Trophoblast cell (in vitro differentiated cells and primary cell): ENCODE results near the gene UBASH3B.

ENCODE experiments used
- DNase-seq, 2 donors: peaks; one replicate each; pipeline ENCODE4 v3.0.0-alpha.2; 2016
- H2AFZ ChIP-seq: 2 replicates; pipeline ENCODE4 v1.6.1; 2013; ENCODE audit warnings: low read length, moderate library complexity, mild to moderate bottlenecking; ENCODE audit not compliant: insufficient read depth, poor library complexity
- H2AK5ac ChIP-seq: 2 replicates; pipeline ENCODE4 v1.6.1; 2013; ENCODE audit warnings: mild to moderate bottlenecking, low read length
- H2BK120ac ChIP-seq: 2 replicates; pipeline ENCODE4 v1.6.1; 2013; ENCODE audit warnings: low read length, mild to moderate bottlenecking, moderate library complexity; ENCODE audit not compliant: insufficient read depth, poor library complexity
- H2BK12ac ChIP-seq: 2 replicates; pipeline ENCODE4 v1.6.1; 2013; ENCODE audit warnings: mild to moderate bottlenecking, low read length, moderate library complexity
- H2BK5ac ChIP-seq: 2 replicates; pipeline ENCODE4 v1.6.1; 2013; ENCODE audit warnings: low read length, low read depth, moderate library complexity, mild to moderate bottlenecking; ENCODE audit not compliant: poor library complexity
- H3K14ac ChIP-seq: 2 replicates; pipeline ENCODE4 v1.6.1; 2013; ENCODE audit warnings: mild to moderate bottlenecking, low read length
- H3K18ac ChIP-seq: 2 replicates; pipeline ENCODE4 v1.6.1; 2013; ENCODE audit warnings: mild to moderate bottlenecking, low read length
- H3K23ac ChIP-seq: 2 replicates; pipeline ENCODE4 v1.6.1; 2013; ENCODE audit warnings: low read length
- H3K27ac ChIP-seq: 2 replicates; pipeline ENCODE4 v1.5.1; 2013; ENCODE audit warnings: low read depth, mild to moderate bottlenecking, inconsistent platforms, low read length, moderate library complexity
- H3K27me3 ChIP-seq: 2 replicates; pipeline ENCODE4 v1.6.1; 2013; ENCODE audit warnings: inconsistent platforms, mild to moderate bottlenecking, low read length, moderate library complexity; ENCODE audit not compliant: insufficient read depth
- H3K36me3 ChIP-seq, 2 experiments: 1 replicate in 1 of 2; 2 replicates in 1 of 2; pipeline ENCODE4 v1.6.1; 2013; ENCODE audit warnings: low read length in 2 of 2, mild to moderate bottlenecking in 2 of 2, moderate library complexity in 1 of 2; ENCODE audit not compliant: insufficient read depth in 2 of 2, control insufficient read depth in 1 of 2
- H3K4ac ChIP-seq: 2 replicates; pipeline ENCODE4 v1.6.1; 2013; ENCODE audit warnings: low read depth, mild to moderate bottlenecking, low read length, moderate library complexity
- H3K4me1 ChIP-seq, 2 experiments: 1 replicate in 1 of 2; 2 replicates in 1 of 2; pipeline ENCODE4 v1.6.1; 2013; ENCODE audit warnings: low read length in 2 of 2, mild to moderate bottlenecking in 2 of 2, moderate library complexity in 1 of 2; ENCODE audit not compliant: insufficient read depth in 2 of 2, control insufficient read depth in 1 of 2
- H3K4me2 ChIP-seq: 2 replicates; pipeline ENCODE4 v1.6.1; 2013; ENCODE audit warnings: inconsistent platforms, mild to moderate bottlenecking, low read length, moderate library complexity
- H3K4me3 ChIP-seq: 2 replicates; pipeline ENCODE4 v1.5.1; 2013; ENCODE audit warnings: mild to moderate bottlenecking, low read depth, low read length, inconsistent platforms
- H3K79me1 ChIP-seq: one replicate; pipeline ENCODE4 v1.6.1; 2013; ENCODE audit warnings: low read length
- H3K79me2 ChIP-seq: 2 replicates; pipeline ENCODE4 v1.6.1; 2013; ENCODE audit warnings: low read length, mild to moderate bottlenecking; ENCODE audit not compliant: control insufficient read depth, insufficient read depth, poor library complexity
- H3K9ac ChIP-seq: 2 replicates; pipeline ENCODE4 v1.6.1; 2013; ENCODE audit warnings: mild to moderate bottlenecking, low read length
- H3K9me3 ChIP-seq: 2 replicates; pipeline ENCODE4 v1.6.1; 2013; ENCODE audit warnings: low read depth, mild to moderate bottlenecking, control low read depth, inconsistent platforms, low read length; ENCODE audit not compliant: insufficient read depth
- H4K12ac ChIP-seq: 2 replicates; pipeline ENCODE4 v1.6.1; 2013; ENCODE audit warnings: low read depth, mild to moderate bottlenecking, low read length, moderate library complexity
- H4K8ac ChIP-seq: 2 replicates; pipeline ENCODE4 v1.6.1; 2013; ENCODE audit warnings: low read depth, mild to moderate bottlenecking, low read length, moderate library complexity
- H4K91ac ChIP-seq: one replicate; pipeline ENCODE4 v1.6.1; 2013; ENCODE audit warnings: low read depth, mild to moderate bottlenecking, low read length, moderate library complexity
- WGBS: extraction: QIAGEN DNeasy Blood & Tissue Kit; methylation state at CpG from one replicate; pipeline ENCODE4 v1.1.7; 2013; ENCODE audit warnings: missing lambda C conversion rate; ENCODE audit not compliant: insufficient read length, insufficient coverage; ENCODE audit errors: extremely low coverage; 5-methylcytosine and 5-hydroxymethylcytosine counted together

The UBASH3B gene

DNA sequence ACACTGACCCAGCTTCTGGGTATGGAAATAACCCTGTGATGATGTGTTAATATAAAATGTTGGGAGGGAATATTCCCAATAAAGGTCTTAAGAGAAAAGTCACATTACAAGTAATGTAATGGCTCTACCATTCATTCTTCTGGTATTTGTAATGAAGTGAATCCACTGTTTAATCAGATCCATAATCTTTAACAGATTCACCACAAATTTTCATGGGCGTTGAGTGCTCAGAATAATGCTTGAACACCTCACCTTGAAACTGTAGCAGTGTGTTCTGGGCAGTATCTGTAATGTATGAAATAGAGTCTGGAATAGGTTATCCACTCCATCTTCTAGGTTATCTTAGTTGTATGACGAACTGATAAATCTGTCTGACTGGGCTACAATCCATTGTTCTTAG lies 156.2 kb downstream of the UBASH3B start:
- Histone ChIP-seq H3K4me3 (no peak overlapping the region), H4K91ac (no peak overlapping the region), H2BK120ac (no peak overlapping the region), H3K79me1 (peaks cover 10% of the 10 kb centered on the region), H3K9me3 (no peaks in the 10 kb centered on the region), H4K12ac (no peak overlapping the region), H2AFZ (no peak overlapping the region), H3K23ac (no peak overlapping the region), H2BK12ac (no peak overlapping the region), H3K14ac (no peak overlapping the region), H3K18ac (no peak overlapping the region), H3K4me2 (no peak overlapping the region), H3K27ac (no peak overlapping the region), H3K9ac (no peak overlapping the region), H3K4me1 (peaks cover 6 to 11% of the 10 kb centered on the region in 2 experiments), H3K27me3 (no peaks in the 10 kb centered on the region), H4K8ac (no peak overlapping the region), H2BK5ac (no peak overlapping the region), H3K79me2 (peaks cover 2% of the 10 kb centered on the region), H3K36me3 (peaks cover 3 to 11% of the 10 kb centered on the region in 2 experiments), H3K4ac (no peak overlapping the region), H2AK5ac (no peak overlapping the region)
- DNase-seq: peak; percentile 70 to 92
- no CpG with 5 or more reads among the region's 2 CpGs for WGBS

DNA sequence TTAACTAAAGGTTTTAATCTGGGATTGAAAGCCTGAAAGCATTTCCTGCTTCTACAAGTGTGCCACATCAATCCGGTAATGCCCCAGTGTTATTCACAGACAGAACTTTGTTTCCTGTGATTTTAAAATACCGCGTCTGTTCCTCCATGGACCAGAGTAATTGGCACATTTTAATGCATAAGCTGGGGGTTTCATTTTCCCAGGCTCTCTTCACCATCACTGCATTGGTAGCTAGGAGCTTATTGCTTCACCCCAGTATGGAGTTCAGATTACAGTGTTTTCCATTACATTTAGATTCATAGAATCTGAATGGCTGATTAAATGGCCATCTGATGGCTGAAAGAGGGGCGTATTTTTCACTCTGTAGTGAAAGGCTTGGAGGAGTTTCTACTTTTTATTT lies 157.1 kb downstream of the UBASH3B start:
- Histone ChIP-seq H3K23ac (no peak overlapping the region), H4K12ac (no peak overlapping the region), H3K4ac (no peak overlapping the region), H3K79me2 (peaks cover 2% of the 10 kb centered on the region), H2BK120ac (no peak overlapping the region), H3K79me1 (peaks cover 13% of the 10 kb centered on the region), H3K18ac (no peak overlapping the region), H3K9me3 (no peaks in the 10 kb centered on the region), H3K9ac (no peak overlapping the region), H3K4me2 (no peak overlapping the region), H3K14ac (no peak overlapping the region), H3K4me3 (no peak overlapping the region), H4K91ac (no peak overlapping the region), H2BK5ac (no peak overlapping the region), H2BK12ac (no peak overlapping the region), H4K8ac (no peak overlapping the region), H3K4me1 (peaks cover 6 to 13% of the 10 kb centered on the region in 2 experiments), H3K36me3 (peaks cover 3 to 9% of the 10 kb centered on the region in 2 experiments), H2AFZ (no peak overlapping the region), H3K27me3 (no peaks in the 10 kb centered on the region), H3K27ac (no peak overlapping the region), H2AK5ac (no peak overlapping the region)
- DNase-seq: no peak
- WGBS: no CpG with 5 or more reads among the region's 4 CpGs

DNA sequence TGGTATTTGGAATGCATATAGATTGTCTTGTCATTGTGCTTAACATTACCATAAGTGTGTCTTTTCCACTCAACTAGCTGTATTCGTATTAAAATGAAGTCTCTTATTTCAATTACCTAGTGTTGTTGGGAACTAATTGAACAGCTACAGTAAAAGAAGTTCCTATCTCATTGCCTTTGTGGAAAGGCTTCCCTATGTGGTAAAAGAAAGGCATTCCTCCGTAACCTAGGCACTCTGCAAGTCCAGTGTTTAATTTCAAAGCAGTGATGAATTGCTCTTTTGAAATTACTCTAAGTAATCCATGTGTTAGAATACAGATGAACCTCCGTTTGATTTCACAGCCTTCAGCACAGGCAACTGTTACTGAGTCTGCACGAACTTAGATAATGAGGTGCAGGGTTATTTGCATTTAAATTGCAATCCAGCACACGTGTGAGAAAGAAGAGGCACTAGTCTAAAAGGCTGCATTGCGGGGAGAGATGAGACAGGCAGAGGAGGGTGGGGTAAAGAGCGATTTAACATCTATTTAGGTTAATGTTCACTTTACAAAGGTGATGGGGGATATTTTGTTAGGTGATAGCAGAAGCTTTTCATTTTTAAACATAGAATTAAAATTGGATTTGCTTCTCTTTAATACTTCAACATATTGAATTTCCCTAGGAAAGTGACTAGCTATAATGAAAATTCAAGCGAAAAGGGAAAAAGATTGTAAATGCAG lies 157.8 kb downstream of the UBASH3B start:
- Histone ChIP-seq H3K4ac (no peak overlapping the region), H4K8ac (no peak overlapping the region), H2AFZ (no peak overlapping the region), H2AK5ac (no peak overlapping the region), H4K91ac (no peak overlapping the region), H3K4me3 (no peak overlapping the region), H3K23ac (no peak overlapping the region), H3K79me1 (peaks cover 9% of the 10 kb centered on the region), H3K18ac (no peak overlapping the region), H2BK120ac (no peak overlapping the region), H4K12ac (no peak overlapping the region), H2BK12ac (no peak overlapping the region), H3K79me2 (no peaks in the 10 kb centered on the region), H2BK5ac (no peak overlapping the region), H3K9ac (no peak overlapping the region), H3K4me2 (no peak overlapping the region), H3K27ac (no peak overlapping the region), H3K14ac (no peak overlapping the region), H3K36me3 (peaks cover 3 to 9% of the 10 kb centered on the region in 2 experiments), H3K27me3 (no peaks in the 10 kb centered on the region), H3K9me3 (no peaks in the 10 kb centered on the region), H3K4me1 (peaks cover 3 to 10% of the 10 kb centered on the region in 2 experiments)
- peak in 1 of 2 donors; percentile 32 for DNase-seq
- no CpG with 5 or more reads among the region's 8 CpGs for WGBS

DNA sequence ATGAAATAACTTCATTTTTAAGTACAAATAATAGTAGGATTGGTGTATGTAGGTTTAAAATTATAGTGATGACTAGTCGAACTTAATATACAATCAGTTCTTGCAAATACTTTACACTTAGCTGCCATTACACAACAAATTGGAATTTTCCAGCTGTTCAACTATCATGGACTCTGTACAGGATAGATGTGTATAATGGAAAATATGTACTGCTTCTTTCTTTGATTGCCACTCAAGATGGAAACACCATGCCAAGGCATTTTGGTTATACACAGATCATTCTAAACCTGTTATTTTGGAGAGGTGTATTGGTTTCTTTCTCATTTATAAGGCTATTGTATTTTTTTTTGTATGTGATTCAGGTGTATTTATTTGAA lies 158.4 kb downstream of the UBASH3B start:
- H4K12ac ChIP-seq: no peak overlapping the region
- H3K23ac ChIP-seq: no peak overlapping the region
- H2BK12ac ChIP-seq: no peak overlapping the region
- H4K91ac ChIP-seq: no peak overlapping the region
- H4K8ac ChIP-seq: no peak overlapping the region
- no peak overlapping the region for H3K9ac ChIP-seq
- H3K79me2 ChIP-seq: no peaks in the 10 kb centered on the region
- no peak overlapping the region for H3K27ac ChIP-seq
- H3K4me3 ChIP-seq: no peak overlapping the region
- H3K14ac ChIP-seq: no peak overlapping the region
- H3K9me3 ChIP-seq: peaks cover under 1% of the 10 kb centered on the region
- H2BK5ac ChIP-seq: no peak overlapping the region
- peaks cover 3 to 9% of the 10 kb centered on the region in 2 experiments for H3K4me1 ChIP-seq
- no peak overlapping the region for H2BK120ac ChIP-seq
- DNase-seq: peak in 1 of 2 donors; percentile 85
- peaks cover 8% of the 10 kb centered on the region for H3K79me1 ChIP-seq
- no peaks in the 10 kb centered on the region for H3K27me3 ChIP-seq
- no peak overlapping the region for H2AK5ac ChIP-seq
- whole genome bisulfite sequencing: no CpG with 5 or more reads among the region's 1 CpG
- no peak overlapping the region for H3K4ac ChIP-seq
- no peak overlapping the region for H3K18ac ChIP-seq
- H3K4me2 ChIP-seq: no peak overlapping the region
- no peak overlapping the region for H2AFZ ChIP-seq
- peaks cover 3 to 9% of the 10 kb centered on the region in 2 experiments for H3K36me3 ChIP-seq
